GM19467 (cell line): ENCODE results near the gene IRF1.
A peak's percentile ranks its signal among the peaks of the same experiment; 100 is the strongest.
"Not testable (repeated sequence)": the region's sequence is repeated elsewhere in the genome, so short reads cannot be mapped to it uniquely, and the experiment has no call there.

ENCODE experiments used
- ATAC-seq: cut with Tn5 transposase; IDR thresholded peaks from one replicate; pipeline ENCODE4 v1.9.1; 2021; ENCODE audit warnings: mild to moderate bottlenecking, moderate library complexity; ENCODE audit not compliant: unreplicated experiment

Gene IRF1, protein sequence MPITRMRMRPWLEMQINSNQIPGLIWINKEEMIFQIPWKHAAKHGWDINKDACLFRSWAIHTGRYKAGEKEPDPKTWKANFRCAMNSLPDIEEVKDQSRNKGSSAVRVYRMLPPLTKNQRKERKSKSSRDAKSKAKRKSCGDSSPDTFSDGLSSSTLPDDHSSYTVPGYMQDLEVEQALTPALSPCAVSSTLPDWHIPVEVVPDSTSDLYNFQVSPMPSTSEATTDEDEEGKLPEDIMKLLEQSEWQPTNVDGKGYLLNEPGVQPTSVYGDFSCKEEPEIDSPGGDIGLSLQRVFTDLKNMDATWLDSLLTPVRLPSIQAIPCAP

DNA sequence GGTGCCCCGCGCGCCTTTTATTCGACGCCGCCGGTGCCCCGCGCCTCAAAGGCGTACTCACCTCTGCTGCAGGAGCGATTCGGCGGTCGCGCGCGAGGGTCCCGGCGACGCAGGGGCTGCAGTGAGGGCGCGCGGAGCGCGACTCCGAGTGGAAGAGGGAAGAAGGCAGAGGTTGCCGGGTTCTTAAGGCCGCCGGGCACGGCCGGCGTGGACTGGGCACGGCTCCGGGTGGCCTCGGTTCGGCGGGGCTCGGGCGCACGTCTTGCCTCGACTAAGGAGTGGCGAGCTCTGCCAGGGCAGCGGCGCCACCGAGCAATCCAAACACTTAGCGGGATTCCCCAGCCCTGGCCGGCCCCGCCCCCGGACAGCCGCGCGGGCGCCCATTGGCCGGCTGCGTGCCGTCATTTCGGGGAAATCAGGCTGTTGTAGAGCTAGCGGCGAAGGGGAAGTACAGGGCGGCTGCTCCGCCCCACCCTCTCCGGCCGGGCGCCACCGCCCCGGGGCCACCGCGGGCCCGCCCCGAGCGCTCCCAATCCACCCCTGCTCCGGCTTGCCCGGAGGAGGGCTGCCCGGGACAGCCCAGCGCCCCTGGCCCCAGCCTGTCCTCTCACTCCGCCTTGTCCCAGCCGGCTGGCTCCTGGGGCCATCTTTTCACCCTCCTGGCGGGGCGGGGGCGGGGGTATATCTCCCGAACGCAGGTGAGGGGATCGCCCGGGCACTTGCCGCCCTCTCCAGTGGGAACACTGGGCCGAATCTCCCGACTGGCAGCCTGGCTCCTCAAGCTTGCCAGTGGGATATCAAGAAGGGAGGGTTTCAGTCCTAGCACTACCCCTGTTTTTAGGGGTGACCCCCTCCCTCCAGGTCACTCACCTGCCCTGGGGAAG is at the start of gene IRF1:
Gene IRF1 (minus strand): TSS at position 290 of the 884 bp plus-strand sequence. CDS start 1,295 bp downstream, outside the sequence.
- ATAC-seq = peak; percentile 75

DNA sequence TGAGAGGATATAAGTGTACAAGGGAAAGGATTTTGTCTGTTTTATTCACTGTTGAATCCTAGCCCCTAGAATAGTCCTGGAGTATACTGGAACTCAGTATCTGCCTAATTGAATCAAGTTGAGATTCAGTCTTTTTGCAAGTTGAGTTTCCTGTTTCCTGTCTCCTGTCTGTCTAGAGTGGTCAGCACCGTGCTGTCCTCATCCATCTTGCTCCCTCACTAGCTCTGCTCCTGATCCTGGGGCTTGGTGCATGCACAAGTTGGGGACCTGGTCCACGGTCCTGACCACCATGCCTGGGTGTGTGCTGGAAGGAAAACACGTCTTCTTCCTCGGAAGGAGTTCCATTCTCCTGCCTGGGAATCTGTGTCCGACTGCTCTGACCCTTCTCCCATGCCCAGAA is 49.6 kb upstream of the IRF1 start:
- no peak for ATAC-seq

GRCh38 chr5:132539716-132540115 is 49.1 kb upstream of the IRF1 start:
- ATAC-seq = no peak

- no peak for ATAC-seq
Observed at GRCh38 chr5:132530946-132531345, 40.4 kb upstream of the IRF1 start.

- no peak for ATAC-seq
Observed at GRCh38 chr5:132528866-132529634, 38.5 kb upstream of the IRF1 start.

GRCh38 chr5:132528021-132528420 is 37.4 kb upstream of the IRF1 start:
- ATAC-seq = no peak

DNA sequence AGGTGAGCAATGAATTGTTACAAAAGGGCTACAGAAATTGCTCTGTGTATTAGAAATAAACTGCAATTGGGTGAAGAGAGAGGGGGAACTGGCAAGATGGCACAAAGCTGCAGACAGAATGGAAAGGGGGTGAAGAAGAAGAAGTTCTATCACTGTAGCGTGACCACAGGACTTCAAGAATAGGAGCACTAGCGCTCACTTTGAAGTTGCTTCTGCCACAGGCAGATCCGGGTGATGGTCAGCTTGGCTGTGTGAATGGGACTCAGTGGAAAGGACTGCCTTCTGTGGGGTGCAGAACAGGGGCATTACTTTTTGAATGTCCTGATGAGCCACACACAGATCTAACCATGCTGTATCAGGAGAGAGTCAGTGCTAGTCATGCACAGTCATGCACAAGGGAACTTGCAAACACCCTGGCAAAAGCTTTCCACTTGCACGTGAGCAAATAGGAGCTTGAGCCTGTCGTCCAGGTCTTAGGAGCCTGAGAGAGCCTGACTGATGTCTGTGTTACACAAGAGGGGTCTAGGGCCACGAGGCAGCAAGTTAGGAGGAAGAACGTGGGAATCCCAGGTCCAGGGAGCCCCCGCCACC is 36.5 kb upstream of the IRF1 start:
- ATAC-seq = no peak

- no peak for ATAC-seq
Observed at GRCh38 chr5:132526290-132526973, 35.9 kb upstream of the IRF1 start.

GRCh38 chr5:132525299-132525724 is 34.7 kb upstream of the IRF1 start:
- ATAC-seq = peak; percentile 57

DNA sequence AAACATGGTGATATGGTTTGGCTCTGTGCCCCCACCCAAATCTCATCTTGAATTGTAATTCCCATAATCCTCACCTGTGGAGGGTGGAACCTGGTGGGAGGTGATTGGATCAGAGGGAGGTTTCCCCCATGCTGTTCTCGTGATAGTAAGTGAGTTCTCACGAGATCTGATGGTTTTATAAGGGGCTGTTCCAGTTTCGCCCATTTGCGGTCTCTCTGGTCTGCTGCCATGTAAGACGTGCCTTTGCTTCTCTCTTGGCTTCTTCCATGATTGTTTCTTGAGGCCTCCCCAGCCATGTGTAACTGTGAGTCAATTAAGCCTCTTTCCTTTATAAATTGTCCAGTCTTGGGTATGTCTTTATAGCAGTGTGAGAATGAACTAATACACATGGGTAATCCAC is 34.3 kb upstream of the IRF1 start:
- not testable (repeated sequence) for ATAC-seq

GRCh38 chr5:132522067-132522466 is 31.5 kb upstream of the IRF1 start:
- not testable (repeated sequence) for ATAC-seq

DNA sequence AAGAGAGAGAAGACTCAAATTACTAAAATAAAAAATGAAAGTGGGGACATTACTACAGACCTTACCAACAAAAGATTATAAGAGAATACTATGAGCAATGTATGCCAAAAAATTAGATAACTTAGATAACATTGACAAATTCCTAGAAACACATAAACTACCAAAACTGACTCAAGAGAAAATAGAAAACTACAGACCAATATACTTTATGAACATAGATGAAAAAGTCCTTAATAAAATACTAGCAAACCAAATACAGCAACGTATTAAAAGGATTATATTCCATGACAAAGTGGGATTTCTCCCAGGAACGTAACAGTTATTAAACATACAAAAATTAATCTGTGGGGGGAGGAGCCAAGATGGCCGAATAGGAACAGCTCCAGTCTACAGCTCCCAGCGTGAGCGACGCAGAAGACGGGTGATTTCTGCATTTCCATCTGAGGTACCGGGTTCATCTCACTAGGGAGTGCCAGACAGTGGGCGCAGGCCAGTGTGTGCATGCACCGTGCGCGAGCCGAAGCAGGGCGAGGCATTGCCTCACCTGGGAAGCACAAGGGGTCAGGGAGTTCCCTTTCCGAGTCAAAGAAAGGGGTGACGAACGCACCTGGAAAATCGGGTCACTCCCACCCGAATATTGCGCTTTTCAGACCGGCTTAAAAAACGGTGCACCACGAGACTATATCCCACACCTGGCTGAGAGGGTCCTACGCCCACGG is 23.2 kb upstream of the IRF1 start:
- ATAC-seq = not testable (repeated sequence)

DNA sequence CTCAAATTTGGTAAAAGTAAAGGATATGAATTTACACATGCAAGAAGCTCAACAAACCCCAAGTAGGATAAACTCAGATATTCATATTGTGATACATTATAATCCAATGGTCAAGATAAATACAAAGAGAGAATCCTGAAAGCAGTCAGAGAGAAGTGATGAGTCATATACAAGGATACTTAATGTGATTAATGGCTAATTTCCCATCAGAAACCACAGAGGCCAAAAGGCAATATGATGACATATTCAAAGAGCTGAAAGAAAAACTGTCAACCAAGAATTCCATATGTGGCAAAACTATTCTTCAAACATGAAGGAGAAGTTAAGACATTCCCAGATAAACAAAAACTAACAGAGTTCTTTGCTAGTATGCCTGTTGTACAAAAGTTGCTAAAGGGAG is 19.5 kb upstream of the IRF1 start:
- ATAC-seq = no peak

DNA sequence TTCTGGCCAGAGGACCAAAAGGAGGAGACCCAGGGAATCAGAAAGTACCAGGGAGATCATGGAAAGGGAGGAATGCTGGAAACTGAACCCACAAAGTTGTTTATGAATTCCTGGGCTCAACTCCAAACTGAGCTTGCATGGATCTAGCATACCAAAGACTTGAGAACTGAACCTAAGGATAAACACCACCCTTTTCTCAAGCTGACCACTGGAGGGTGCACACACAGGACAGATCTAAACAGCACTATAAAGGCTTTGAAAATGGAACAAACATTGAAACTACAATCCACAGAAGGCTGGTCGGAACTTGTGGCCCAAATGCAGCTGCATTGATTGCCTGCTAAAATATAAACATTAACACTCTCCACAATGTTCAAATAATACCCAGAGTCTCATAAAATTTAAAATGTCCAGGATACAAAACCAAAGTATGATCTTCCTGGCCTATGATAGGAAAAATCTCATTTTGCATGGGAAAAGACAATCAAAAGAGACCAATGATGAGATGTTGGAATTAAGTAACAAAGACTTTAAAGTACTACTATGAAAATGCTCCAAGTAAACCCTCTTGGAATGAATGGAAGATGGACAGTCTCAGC is 15.6 kb upstream of the IRF1 start:
- ATAC-seq = no peak

DNA sequence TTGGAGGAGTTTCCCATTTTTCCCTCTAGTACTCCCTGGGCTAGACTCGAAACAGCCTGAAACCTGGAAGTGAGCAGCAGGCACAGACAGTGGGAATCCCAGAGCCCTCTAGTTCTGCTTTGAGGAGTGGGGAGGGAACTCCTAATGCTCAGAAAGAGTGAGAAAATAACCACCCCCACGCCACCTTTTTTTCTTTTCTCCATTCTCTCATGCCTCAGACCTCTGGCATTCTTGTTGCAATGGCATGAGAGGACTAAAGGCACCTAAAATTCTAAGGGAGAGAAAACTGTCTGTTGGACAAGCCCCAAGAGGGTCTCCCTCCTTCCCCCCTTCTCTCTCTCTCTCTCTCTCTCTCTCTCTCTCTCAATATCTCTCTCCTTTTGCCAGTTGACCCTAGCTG is 15.1 kb upstream of the IRF1 start:
- ATAC-seq = no peak

DNA sequence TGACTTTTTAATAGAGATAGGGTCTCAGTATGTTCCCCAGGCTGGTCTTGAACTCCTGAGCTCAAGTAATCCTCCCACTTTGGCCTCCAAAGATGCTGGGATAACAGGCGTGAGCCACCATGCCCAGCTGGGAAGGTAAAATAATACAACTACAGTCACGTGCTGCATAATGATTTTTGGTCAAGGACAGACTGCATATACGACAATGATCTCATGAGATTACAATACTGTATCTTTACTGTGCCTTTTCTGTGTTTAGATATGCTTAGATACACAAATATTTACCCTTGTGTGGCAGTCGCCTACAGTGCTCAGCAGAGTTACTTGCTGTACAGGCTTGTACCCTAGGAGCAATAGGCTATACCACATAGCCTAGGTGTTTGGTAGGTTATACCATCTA is 14.2 kb upstream of the IRF1 start:
- no peak for ATAC-seq

GRCh38 chr5:132503244-132503643 is 12.7 kb upstream of the IRF1 start:
- no peak for ATAC-seq

DNA sequence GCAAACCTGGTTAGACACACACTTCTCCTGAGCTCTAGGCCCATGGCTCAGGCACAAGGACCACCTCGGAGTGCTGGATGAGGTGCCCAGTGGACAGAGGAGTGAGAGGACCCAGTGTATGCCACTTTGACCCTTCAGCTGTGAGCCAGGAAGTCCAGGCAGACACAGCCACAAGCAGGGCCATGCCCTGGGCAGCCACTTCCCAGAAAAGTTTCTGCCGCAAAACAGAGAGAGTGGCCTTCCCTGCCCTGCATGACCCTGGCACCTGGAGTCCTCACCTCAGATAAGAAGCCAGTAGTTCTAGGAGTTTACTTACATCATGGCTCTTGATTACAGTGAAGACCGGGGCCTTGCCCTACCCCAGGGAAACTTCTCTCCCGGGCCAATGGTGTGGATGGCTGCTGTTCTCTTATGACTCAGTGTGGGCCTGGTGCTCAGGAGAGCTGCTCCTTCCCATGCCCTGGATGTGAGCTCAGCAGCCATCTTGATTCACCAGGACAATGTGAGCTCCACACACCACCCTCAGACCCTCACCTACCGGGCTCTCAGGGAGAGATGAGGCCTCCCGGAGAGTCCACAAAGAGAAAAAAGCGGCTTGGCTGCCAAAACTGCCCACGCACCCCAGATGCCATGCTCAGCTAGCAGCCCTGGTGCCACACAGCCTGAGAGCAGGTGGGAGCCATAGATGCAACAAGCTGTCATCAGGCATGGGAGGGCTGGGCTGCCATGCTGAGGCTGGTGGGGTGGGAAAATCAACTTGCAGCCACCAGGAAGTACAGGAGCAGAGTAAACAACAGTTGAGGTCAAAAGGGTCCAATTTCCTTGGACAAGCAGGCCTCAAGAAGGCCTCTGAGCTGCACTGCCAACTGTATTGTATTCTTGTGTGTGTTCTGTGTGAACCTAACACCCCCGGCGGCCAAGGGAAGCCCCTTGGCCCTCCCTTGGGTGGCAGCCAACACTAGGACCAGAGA is 11.7 kb upstream of the IRF1 start:
- ATAC-seq = no peak
